HepG2 (cell line): ENCODE results near the gene CTAG1A. TPM values are rescaled to one million over a fixed set of nuclear protein-coding genes. Genes with fewer than 3 reads are reported as not detected.

Experiments
- DDIT3 ChIP-seq: sonication (generic); formaldehyde crosslinking; IDR thresholded peaks from 2 replicates; pipeline ENCODE4 v1.4.0; 2020; ENCODE audit warnings: mild to moderate bottlenecking, missing genetic modification reagents
- FOSL2 ChIP-seq: sonication (generic); formaldehyde crosslinking; IDR thresholded peaks from 2 replicates; pipeline ENCODE4 v1.4.0; 2020; ENCODE audit warnings: missing genetic modification reagents
- HDAC6 ChIP-seq: fragments of 200-600 bp; sonication (generic); IDR thresholded peaks from 2 replicates; pipeline ENCODE4 v1.7.0; 2017; ENCODE audit warnings: mild to moderate bottlenecking, antibody characterized with exemption, low read length, low read depth
- HOXA9 ChIP-seq: sonication (generic); formaldehyde crosslinking; IDR thresholded peaks from 2 replicates; pipeline ENCODE4 v1.8.1; 2022; ENCODE audit warnings: missing genetic modification reagents, mild to moderate bottlenecking, moderate library complexity, borderline replicate concordance
- IRF2 ChIP-seq: IDR thresholded peaks from 2 replicates; pipeline ENCODE4 v1.6.1; 2018; ENCODE audit warnings: missing genetic modification reagents, missing compliant biosample characterization
- MAX ChIP-seq: IDR thresholded peaks from 2 replicates; pipeline ENCODE4 v1.6.1; 2012; ENCODE audit warnings: inconsistent platforms
- MLLT10 ChIP-seq: sonication (generic); formaldehyde crosslinking; IDR thresholded peaks from 2 replicates; pipeline ENCODE4 v1.4.0; 2020; ENCODE audit warnings: missing genetic modification reagents
- SIX4 ChIP-seq: sonication (generic); formaldehyde crosslinking; IDR thresholded peaks from 2 replicates; pipeline ENCODE4 v1.4.0; 2020; ENCODE audit warnings: missing genetic modification reagents
- SMARCC2 ChIP-seq: fragments of 450-650 bp; IDR thresholded peaks from 2 replicates; pipeline ENCODE4 v1.6.1; 2017; ENCODE audit warnings: antibody characterized with exemption, mild to moderate bottlenecking
- SRF ChIP-seq: IDR thresholded peaks from 2 replicates; pipeline ENCODE4 v1.6.1; 2011; ENCODE audit warnings: mild to moderate bottlenecking, low read depth, low read length, moderate library complexity
- TCF7 ChIP-seq: sonication (generic); IDR thresholded peaks from 2 replicates; pipeline ENCODE4 v1.6.1; 2016; ENCODE audit warnings: antibody characterized with exemption, low read depth
- UBTF ChIP-seq: sonication (generic); formaldehyde crosslinking; IDR thresholded peaks from 2 replicates; pipeline ENCODE4 v1.4.0; 2020; ENCODE audit warnings: mild to moderate bottlenecking, missing genetic modification reagents
- ZBTB14 ChIP-seq: sonication (generic); formaldehyde crosslinking; IDR thresholded peaks from 2 replicates; pipeline ENCODE4 v1.4.0; 2020; ENCODE audit warnings: missing genetic modification reagents
- ZBTB26 ChIP-seq: IDR thresholded peaks from 2 replicates; pipeline ENCODE4 v1.6.1; 2016; ENCODE audit warnings: missing compliant biosample characterization, missing genetic modification reagents, borderline replicate concordance
- ZFP36L1 ChIP-seq: sonication (generic); formaldehyde crosslinking; IDR thresholded peaks from 2 replicates; pipeline ENCODE4 v1.8.0; 2022; ENCODE audit warnings: mild to moderate bottlenecking, missing genetic modification reagents, moderate library complexity
- ZNF124 ChIP-seq: sonication (generic); formaldehyde crosslinking; IDR thresholded peaks from 2 replicates; pipeline ENCODE4 v1.4.0; 2020; ENCODE audit warnings: missing genetic modification reagents
- ZNF274 ChIP-seq: sonication (generic); formaldehyde crosslinking; IDR thresholded peaks from 2 replicates; pipeline ENCODE4 v1.5.1; 2020; ENCODE audit warnings: mild to moderate bottlenecking, missing genetic modification reagents
- ZNF30 ChIP-seq: sonication (generic); formaldehyde crosslinking; IDR thresholded peaks from 2 replicates; pipeline ENCODE4 v1.5.0; 2020; ENCODE audit warnings: mild to moderate bottlenecking, missing genetic modification reagents
- ZNF724P ChIP-seq: sonication (generic); formaldehyde crosslinking; IDR thresholded peaks from 2 replicates; pipeline ENCODE4 v1.8.0; 2022; ENCODE audit warnings: missing genetic modification reagents, borderline replicate concordance
- ZNF841 ChIP-seq: sonication (generic); formaldehyde crosslinking; IDR thresholded peaks from 2 replicates; pipeline ENCODE4 v1.8.1; 2023; ENCODE audit warnings: missing genetic modification reagents, borderline replicate concordance
- polyA plus RNA-seq, 8 experiments: library from polyadenylated mRNA; depleted of rRNA in 3 of 8; stranded (reverse) in 7 of 8; unstranded in 1 of 8; fragments of >200 nt; fragmentation: Illumina TruSeq in 4 of 8; extraction: Trizol in 4 of 8; gene quantifications; 2 replicates each; pipeline versions ENCODE4 v1.2.1 to v1.2.3, GENCODE V29; 2011 to 2016; ENCODE audit warnings: low read depth in 4 of 8, missing spikeins in 1 of 8, mixed read lengths in 1 of 8; ENCODE audit not compliant: insufficient read depth in 1 of 8
- total RNA-seq, 5 experiments: library from RNA; depleted of rRNA; stranded (reverse); fragments of >200 nt; fragmentation: Illumina TruSeq; extraction: Trizol; gene quantifications; 2 replicates each; pipeline ENCODE4 v1.2.3, GENCODE V29; 2016; ENCODE audit warnings: low read depth in 1 of 5

CTAG1A gene
- total and polyA plus RNA-seq, 2 of the 13 experiments (the other 11 are each of a cell fraction or from before 2014, with no cell fraction given) = not detected

GRCh38 chrX:154540897-154541535 is 43.9 kb upstream of the CTAG1A start (continued):
- TF ChIP-seq IRF2 (CRISPR knock-in tag) = peak; percentile 37; the same call in 1 of the 2 replicates
- no peak for TF ChIP-seq SRF
- no peak for TF ChIP-seq HDAC6
- TF ChIP-seq DDIT3 = no peak
- peak; percentile 72; the same call in 1 of the 2 replicates for TF ChIP-seq ZBTB26
- no peak for TF ChIP-seq SMARCC2
- 0 out of 2 replicates have a peak, but pooled peaks have one; percentile 25 for TF ChIP-seq ZNF124 (CRISPR knock-in tag)
- no peak for TF ChIP-seq MLLT10 (CRISPR knock-in tag)
- TF ChIP-seq ZFP36L1 (CRISPR knock-in tag) = no peak
- no peak for TF ChIP-seq TCF7
- no peak for TF ChIP-seq MAX
- TF ChIP-seq ZBTB14 (CRISPR knock-in tag) = no peak
- peak; percentile 42; the same call in 1 of the 2 replicates for TF ChIP-seq UBTF
- no peak for TF ChIP-seq ZNF724P (CRISPR knock-in tag)
- peak; percentile 85 for TF ChIP-seq FOSL2 (CRISPR knock-in tag)
- no peak for TF ChIP-seq SIX4 (CRISPR knock-in tag)
- TF ChIP-seq ZNF30 = no peak
- TF ChIP-seq HOXA9 = no peak
- no peak for TF ChIP-seq ZNF841 (CRISPR knock-in tag)
- TF ChIP-seq ZNF274 (CRISPR knock-in tag) = no peak
